ENCODE data around the gene RTP5.
"Not testable (repeated sequence)": the region's sequence is repeated elsewhere in the genome, so short reads cannot be mapped to it uniquely, and the experiment has no call there.

RTP5 gene

GRCh38 chr2:241921631-241922030 lies 52.1 kb downstream of the RTP5 start:
- H3K27ac Mint-ChIP-seq; ATAC-seq (replicated peaks); H3K36me3 Mint-ChIP-seq (ENCODE audit: insufficient read depth); H3K4me3 Mint-ChIP-seq; DNase-seq; H3K27me3 Mint-ChIP-seq; H3K9me3 Mint-ChIP-seq: not testable (repeated sequence)
- peaks cover 6 to 14% of the 10 kb centered on the region in 2 donors for H3K4me1 Mint-ChIP-seq (ENCODE audit: low read depth in 2 of 2)

- Mint-ChIP-seq H3K27me3 (no peaks in the 10 kb centered on the region), H3K4me1 (ENCODE audit: low read depth in 2 of 2) (peaks cover 6 to 14% of the 10 kb centered on the region in 2 donors), H3K9me3 (no peaks in the 10 kb centered on the region), H3K36me3 (ENCODE audit: insufficient read depth) (no peaks in the 10 kb centered on the region), H3K4me3 (no peak overlapping the region), H3K27ac (no peak overlapping the region)
- DNase-seq (no peak), ATAC-seq (replicated peaks) (no peak)
Observed at GRCh38 chr2:241922411-241922810, 52.9 kb downstream of the RTP5 start.

DNA sequence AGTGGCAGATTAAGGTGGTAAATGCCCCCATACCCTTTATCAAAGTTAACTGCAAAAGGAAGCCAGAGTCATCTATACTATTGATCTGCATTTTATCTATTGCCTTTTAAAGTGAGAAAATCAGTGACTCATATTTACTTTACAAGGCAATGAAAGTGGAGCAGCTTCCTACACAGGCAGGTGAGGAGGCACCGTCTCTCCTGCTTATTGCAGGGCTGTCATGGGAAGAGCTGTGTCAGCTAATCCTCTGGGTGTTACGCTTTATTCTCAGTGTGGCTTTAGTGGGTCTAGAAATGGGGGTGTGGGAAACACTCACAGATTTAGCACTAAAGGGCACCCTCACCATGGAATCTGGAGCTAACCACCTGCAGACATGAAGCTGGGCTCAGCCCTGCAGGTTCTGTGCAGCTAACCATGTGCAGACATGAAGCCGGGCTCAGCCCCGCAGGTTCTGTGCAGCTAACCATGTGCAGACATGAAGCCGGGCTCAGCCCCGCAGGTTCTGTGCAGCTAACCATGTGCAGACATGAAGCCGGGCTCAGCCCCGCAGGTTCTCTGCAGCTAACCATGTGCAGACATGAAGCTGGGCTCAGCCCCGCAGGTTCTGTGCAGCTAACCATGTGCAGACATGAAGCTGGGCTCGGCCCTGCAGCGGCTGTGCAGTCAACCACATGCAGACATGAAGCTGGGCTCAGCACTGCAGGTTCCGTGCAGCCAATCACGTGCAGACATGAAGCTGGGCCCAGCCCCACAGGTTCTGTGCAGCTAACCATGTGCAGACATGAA lies 53.5 kb downstream of the RTP5 start:
- DNase-seq; H3K27me3 Mint-ChIP-seq; H3K9me3 Mint-ChIP-seq; H3K36me3 Mint-ChIP-seq (ENCODE audit: insufficient read depth); H3K4me3 Mint-ChIP-seq; ATAC-seq (replicated peaks); H3K27ac Mint-ChIP-seq: not testable (repeated sequence)
- peaks cover 6 to 14% of the 10 kb centered on the region in 2 donors for H3K4me1 Mint-ChIP-seq (ENCODE audit: low read depth in 2 of 2)
